ENCODE results near the gene ACCSL.

ACCSL gene

DNA sequence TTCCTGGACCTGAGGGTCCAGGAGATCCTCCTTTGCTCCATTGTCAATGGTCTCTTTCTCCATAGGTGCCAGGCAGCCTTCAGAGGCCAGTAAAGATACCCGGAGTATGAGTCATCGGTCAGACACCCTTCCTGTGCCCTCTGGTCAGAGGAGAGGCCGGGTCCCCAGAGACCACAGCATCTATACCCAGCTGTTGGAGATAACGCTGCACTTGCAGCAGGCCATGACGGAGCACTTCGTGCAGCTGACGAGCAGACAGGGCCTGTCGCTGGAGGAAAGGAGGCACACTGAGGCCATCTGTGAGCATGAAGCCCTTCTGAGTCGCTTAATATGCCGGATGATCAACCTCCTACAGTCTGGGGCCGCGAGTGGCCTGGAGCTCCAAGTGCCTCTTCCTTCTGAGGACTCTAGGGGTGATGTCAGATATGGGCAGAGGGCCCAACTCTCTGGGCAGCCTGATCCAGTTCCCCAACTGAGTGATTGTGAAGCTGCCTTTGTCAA is at the start of gene ACCSL:
TSS of gene ACCSL (plus strand) at position 51 of the 501 bp plus-strand sequence. CDS start at position 107, 56 bp downstream.
- DNase-seq (ENCODE audit: low spot score) = no peak

DNA sequence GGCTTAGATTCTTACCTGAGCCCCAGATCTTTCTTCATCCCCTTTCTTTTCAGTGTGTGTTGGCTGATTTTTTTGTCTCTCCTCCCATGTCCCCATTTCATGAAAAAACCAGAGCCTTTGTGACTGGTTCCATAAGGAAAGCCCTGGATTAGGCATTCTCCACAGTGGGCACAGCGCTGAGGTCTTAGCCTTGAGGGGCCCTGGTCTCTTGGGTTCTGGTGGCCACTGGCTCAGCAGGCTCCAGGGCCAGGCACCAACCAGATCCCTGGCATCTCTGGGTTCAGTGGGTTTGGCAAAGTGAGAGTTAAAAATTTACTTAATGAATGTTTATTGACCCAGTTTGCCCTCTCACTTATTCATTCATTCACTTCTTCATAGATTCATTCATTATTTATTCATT is 49.5 kb upstream of the ACCSL start:
- DNase-seq (ENCODE audit: low spot score) = no peak

DNA sequence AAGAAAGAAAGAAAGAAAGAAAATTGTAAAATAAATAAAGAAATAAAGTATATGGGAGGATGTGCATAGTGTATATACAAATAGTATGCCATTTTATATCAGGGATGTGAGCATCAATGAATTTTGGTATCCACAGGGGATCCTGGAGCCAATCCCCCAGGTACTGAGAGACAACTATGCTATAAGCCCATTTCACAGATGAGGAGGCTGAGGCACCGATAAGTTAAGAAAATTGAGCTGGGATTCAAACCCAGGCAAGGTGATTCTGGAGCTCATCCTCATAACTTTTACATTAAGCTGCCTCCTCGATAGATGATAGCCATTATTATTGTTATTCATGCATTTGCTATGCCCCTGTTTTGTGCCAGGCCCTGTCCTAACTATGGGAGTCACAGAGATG is 47.0 kb upstream of the ACCSL start:
- DNase-seq (ENCODE audit: low spot score) = no peak

DNA sequence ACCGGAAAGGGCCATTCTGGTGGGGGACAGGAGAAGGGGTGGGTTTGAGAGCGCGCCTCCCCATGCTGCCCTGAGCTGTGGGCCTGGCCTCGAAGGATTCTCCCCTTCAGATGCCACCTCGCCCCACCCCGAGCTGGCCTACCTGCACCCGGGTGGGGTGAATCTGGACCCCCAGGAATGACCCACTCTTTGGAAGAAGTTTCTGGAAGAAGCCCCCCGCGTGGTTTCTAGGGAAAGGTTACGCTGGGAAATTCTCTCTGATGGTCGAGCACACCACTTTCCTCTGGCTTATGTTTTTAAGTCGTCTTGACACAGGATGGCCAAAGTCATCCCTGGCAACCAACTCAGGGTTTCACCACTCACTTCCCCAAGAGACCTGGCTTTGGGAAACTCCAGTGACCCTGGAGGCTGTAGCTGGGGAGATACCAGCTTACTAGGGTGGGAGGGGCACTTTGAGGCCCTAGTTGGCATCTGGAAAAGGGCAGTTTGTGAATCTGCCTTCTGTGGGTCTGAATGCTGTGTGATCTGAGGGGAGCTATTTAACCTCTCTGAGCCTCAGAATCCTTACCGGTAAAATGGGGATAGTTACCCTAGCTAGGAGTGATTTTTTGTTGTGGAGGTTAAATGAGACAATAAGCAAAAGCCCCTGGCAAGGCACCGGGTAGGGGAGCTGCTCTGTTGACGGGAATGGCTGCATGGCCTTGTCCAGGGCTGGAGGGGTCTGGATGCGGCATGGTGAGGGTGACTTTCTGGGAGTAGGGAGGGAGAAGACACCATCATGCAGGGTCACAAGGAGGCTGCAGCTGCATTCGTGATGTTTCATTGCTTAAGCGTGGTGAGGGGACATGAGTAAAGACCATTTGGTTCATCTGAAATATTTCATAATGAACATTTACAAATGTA is 45.3 kb upstream of the ACCSL start:
- no peak for DNase-seq (ENCODE audit: low spot score)

DNA sequence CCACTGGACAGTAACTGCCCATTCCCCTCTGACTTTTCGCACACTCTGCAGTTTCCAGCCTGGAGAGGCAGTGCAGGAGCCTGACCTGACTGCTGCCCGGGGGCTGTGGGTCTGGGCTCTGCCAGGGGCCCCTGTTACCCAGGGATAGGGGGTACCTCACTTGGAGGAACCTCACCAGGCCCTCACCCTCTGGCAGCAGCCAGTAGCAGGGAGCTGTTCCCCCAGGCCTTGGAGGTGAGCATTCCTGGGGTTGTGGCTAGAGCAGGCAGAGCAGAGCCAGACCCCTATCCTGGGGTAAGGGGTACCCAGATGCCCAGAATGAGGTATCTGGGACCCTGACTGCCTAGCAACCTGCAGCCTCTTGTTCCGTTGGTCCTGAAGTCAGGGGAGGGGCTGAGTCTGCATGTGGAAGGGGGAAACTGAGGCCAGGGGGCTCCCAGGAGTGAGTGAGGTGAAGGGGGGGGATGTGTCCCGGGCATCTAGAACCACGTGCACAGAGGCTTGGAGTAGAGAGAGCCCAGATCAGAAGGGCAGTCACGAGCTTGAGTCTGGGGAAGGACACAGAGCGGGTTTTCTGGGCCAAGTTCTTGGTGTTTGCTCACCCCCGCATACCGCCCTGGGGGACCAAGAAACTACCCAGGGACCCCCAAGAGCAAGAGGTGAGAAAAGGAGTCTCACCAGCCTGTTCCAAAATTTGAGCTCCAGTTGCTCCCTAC is 43.9 kb upstream of the ACCSL start:
- no peak for DNase-seq (ENCODE audit: low spot score)

DNA sequence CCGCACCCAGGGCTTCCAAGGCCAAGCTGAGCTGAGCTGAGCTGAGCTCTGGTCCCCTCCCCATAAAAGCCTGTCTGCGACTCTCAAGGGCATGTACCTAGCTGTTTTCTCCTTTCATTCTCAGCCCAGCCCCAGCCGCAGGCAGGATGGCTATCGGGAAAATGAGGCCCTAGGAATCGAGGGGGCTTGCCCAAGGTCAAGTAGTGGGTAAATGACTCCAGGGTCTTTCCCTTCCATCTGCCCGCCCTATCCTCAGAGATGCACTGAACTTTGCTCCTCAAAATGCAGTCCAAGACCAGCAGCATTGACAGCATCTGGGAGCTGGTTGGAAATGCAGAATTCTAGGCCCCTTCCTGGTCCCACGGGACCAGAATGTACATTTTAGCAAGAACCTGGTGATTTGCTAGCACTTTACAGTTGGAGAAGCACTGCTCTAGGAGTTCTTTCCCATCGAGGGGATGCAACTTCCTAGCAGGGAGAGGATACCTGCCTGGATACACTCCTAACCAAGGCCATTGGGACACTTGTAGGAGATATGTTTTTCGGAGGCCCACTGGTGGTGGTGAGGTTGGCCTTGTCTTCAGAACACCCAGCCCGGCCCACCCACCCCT is 43.2 kb upstream of the ACCSL start:
- DNase-seq (ENCODE audit: low spot score) = no peak

DNA sequence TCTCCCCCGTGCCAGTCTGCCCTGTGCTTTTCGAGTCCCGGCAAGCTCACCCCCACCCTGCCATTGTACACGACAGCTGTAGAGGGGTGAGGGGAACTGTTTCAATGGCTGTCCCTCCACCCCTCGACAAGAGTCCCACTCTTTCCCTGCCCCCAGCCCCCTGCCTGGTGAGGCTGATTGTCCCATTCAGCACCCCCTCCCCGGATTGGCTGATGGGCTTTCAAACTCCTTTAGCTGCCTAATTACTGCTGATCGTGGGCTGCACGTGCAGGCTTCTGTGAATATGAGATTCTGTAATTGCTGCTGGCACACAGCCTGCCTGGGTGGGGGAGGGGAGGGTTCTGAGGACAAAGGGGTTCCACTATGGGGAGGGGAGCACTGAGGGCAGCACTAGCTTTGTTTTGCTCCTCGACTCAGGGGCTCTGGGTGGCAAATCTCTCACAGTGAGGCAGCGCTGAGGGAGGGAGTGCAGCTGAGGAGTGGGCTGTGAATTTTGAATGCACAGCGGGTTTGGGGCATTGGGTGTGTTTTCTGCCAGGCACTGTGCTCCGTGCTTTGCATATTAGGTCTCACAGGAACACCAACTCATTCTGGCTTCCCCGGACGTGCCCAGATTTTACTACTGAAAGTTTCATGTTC is 42.6 kb upstream of the ACCSL start:
- DNase-seq (ENCODE audit: low spot score) = no peak

DNA sequence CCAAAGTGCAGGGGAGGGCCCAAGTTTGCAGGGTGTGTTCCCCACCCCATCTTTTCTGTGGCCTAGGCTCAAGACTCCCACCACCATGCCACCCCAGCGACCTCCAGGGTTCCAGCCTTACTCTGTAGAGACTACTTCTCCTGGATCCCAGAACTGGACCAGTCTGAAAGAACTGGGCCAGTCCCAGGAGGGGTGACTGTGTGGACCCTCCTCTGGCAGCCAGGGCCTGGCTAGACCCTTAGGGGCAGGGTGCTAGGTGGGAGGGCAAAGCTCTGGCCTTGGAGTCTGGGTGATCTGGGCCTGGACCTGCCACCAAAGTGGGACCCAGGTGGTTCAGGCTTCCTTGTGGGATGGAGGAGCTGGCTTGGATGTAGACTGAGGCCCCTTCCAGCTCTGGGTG is 41.8 kb upstream of the ACCSL start:
- DNase-seq (ENCODE audit: low spot score) = no peak

DNA sequence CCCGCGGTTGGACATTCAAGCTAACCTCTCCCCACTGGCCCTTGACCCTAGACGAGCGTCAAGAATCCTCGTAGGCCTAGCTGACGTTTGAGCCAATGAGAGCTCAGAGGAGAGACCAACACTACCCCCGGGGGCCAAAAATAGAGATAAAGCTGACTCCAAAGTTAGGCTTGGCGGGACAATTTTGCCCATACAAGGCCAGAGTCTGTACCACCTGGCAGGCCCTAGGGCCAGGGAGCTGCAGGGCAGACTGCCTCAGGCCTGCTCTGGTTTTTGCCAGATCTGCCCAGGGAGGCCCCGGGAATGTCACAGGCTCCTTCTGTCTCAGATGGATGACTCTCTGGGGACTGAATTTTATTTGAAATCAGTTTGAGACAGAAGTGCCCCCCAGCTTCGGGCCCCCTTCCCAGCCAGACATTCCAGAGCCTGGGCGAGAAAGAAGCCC is 40.8 kb upstream of the ACCSL start:
- DNase-seq (ENCODE audit: low spot score) = no peak

DNA sequence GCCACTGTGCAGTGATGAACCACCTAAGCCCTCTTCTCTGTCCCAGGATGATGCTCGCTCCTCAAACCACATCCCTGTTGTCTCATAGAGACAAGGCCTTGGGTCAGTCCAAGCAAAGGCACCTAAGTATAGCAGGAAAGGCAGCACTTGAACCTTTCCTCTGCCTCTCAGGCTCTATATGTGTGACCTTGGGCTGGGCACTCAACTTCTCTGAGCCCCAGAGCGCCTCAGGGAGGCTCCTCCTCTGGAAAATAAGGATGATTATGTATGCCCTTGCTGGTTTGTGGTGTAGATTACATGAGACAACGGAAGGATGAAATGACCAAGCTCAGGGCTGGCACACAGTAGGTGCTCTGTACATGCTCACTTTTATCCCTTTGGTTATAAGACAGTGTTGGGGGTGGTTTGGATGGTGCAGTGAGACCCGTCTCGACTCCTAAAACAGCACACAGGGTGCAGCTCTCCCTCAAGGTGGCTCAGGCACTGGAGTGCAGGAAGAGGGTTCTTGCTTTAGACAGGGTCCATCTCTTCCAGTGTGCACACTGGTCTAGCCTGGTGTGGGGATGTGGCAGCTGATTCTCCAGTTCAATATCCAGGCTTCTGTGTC is 40.2 kb upstream of the ACCSL start:
- no peak for DNase-seq (ENCODE audit: low spot score)

DNA sequence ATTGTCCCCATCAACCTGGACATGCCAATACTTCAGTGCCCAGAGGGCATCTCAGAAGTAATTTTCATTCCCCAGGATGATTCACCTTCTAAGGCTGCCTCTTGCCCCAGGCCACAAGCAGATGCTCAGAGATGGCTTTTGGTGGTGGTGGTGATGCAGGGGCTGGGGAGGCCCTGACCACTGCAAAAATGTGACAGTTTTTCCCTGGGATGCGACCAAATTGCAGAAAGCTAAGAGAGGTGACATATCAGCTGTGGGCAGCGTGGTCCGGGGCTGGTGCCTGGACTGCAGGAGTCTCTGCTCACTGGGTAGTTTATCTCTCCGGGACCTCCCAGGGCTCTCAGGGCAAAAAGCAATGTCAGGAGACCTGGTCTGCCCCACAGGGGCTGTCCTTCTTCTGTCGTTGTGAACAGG is 39.7 kb upstream of the ACCSL start:
- DNase-seq (ENCODE audit: low spot score) = no peak

DNA sequence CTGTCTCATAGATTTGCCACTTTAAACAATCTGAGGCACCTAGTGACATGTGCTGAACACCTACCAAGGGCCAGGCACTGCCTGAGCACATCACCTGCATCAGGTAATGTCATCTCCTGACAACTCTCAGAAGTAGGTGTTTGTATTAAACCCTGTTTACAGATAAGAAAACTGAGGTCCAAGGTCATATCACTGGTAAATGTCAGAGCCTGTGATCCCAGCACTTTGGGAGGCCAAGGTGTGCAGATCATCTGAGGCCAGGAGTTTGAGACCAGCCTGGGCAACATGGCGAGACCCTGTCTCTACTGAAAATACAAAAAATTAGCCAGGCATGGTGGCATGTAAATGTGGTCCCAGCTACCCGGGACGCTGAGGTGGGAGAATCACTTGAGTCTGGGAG is 39.1 kb upstream of the ACCSL start:
- DNase-seq (ENCODE audit: low spot score) = no peak

DNA sequence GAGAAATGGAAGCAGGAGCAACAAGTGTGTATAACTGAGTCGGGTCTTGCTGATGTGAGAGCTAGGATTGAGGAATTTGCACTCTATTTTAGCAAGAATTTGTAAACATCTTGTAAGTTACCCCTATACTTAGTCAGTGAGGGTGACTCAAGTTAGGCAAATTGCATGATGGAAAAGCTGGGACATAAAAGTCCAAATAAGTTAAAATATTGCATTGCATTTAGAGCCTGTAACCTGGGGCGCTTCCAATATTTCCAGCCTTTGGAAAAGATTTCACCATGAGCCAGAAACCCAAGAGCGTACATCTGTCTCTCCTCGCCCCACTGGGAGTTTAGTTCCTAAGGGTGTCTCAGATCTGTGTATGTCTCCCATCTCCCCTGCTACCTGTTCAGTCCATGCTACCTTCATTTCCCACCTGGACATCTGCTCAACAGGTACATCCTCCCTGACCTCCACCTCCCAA is 37.0 kb upstream of the ACCSL start:
- no peak for DNase-seq (ENCODE audit: low spot score)

DNA sequence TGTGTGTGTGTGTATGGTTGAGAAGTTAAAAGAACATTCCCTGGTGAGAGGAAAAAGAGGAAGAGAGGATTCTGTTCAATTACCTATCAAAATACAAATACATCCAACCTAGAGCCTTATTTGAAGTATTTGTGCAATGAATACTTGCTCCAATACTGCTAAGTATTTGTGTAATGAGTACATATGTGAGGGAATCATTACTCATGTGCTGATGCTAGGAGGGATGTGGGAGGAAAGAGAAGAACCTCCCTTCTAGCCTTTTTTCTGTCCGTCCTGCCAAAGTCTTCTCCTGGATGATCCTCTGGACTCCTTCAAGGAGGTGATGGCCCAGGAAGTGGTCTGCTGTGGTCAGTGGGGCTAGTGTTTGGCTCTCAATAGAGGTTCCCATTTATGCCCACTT is 36.0 kb upstream of the ACCSL start:
- no peak for DNase-seq (ENCODE audit: low spot score)

DNA sequence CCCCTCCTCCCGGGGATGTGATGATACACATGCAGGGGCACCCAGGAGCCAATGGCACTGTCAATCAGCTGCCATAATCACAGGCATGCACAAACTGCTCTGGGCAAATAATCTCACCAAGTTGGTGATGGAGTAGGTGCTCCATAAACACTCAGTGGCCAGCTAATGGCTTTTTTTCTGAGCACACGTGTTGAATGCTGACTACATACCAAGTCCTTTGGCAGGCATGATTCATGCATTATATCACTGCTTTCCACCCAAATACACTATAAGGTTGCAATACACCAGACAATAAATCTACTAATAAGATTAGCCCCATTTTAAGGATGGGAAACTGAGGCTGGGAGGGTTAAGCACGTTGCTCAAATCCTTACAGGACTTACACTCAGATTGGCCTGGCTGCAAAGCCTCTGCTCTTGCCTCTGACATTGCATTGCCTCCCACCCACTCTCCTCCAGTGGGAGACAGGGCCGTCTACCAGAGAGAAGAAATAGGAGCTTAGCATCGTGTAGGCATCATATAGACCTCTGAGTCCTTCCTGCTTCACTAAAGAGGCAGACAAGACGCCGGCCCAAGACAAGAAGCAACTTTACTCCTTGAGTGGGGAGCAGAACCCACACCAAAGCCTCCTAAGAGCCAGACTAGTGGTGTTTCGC is 32.7 kb upstream of the ACCSL start:
- no peak for DNase-seq (ENCODE audit: low spot score)

DNA sequence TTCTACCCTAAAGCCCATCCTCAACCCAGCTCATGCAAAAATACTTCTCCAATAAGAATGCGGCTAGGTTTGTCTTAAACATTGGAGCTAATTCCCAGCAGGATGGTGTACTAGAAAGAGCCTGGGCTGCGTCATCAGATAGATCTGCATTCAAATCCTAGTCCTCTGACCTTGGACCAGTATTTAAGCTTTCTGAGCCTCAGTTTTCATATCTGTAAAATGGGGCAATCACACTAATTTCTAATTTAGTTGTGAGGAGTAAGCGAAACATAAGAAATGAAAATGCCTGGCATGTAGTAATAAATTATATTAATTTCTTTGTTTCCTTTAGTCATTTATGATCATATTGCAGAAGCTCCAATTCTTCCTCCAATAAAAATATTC is 32.2 kb upstream of the ACCSL start:
- no peak for DNase-seq (ENCODE audit: low spot score)

DNA sequence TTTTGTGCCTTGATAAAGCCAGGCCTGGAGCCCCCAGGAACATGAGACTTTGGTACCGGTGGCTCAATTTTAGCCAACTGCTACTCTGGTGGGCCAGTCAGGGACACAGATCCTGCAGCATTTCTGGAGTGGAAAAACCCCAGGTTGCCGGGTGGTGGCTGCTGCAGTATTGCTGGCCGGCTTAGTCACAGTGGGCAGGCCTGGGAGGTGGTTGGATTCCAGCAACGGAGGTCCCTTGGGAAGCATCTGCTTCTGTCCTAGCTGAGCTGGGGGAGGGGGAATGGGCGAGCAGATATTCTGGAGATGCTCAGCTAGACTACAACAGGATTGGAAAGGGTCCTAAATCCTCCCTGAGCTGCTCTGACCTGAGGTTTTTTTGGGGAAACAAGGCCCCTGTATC is 31.6 kb upstream of the ACCSL start:
- no peak for DNase-seq (ENCODE audit: low spot score)

DNA sequence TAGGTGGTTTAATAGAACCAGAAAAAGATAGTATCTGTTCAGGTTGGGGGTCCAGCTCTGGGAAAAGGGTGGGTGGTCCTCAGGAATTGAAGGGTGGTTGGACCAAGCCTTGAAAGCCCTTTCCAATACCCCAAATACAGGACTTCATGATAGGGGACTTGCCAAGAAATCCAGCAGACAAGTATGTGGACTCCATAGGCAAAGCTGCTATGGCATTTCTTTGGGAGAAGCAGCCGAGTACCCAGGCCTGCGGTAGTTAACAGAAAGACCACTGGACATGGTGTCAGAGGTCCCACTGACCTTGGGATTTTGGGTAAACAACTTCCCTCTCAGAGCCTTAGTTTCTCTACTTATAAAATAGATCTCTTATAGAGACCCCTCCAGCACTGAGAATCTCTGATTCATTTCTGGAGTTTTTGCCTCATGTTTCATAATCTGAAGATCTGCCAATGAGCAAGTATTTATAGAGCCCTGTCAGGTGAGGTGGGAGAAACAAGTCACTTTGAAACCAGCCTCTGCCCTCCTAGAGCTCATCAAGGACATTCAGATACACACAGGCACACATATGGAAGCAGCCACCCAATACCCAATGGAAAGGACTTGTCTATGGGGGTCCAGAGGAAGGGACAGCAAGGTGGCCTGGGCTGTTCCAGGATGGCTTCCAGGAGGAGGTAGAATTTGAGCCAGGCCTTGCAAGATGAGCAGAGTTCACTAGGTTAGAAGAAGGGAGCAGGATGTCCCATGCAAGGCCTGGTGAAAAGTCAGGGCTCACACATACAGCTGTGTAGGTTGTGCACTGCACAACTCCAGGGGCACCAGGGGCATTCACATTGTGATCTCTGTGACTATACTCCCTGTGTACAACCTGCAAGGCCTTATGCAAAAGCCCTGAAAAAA is 31.0 kb upstream of the ACCSL start:
- DNase-seq (ENCODE audit: low spot score) = no peak

DNA sequence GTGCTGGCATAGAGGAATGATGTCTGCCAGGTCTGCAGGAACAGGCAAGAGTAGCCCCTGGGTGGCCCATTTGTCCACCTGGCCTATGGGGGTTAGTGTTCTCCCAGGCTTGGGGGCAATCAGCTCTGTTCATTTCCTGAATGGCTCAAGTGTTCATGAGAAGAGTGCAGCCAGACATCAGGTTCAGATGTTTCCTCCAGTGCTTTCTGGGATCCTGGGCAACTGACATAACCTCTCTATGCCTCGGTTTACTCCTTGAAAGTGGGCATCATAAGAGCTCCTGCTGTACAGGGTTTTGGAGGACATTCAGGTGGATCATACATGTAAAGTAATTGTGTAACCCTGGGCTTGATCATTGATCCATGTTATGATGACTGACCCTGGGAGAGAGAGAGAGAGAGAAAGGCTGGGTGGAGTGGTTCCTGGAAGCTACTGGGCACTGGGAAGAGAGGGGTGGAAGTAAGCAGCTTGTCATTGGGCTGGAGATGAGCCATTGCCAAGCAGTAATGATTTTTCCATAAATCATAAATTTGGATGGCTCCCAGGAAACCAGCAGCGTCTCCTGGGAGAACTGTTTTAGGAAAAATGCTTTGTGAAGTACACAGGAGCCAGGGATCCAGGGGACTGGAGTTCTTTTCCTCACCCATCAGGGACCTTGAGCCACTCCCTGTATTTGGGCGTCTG is 30.2 kb upstream of the ACCSL start:
- DNase-seq (ENCODE audit: low spot score) = no peak

DNA sequence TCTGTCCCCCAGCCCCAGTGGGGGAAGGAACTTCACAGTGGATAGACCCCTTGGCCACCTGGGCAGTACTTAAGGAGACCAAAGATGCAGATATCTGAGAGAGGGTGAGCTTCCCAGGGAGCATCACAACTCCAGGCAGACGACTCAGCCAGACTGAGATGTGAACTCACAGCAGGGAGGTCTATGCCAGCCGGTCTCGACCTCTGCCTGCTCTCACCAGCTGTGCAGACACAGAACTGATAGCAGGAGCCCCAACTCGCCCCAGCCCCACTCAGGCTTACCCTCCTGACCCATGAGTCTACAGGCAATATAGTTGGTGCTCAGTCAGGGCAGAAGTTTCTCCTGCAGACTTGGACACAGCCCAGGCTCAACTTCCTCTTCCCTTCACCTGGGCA is 29.7 kb upstream of the ACCSL start:
- DNase-seq (ENCODE audit: low spot score) = no peak
